ENCODE measurements around the gene PXN.
"Not testable (repeated sequence)": the region's sequence is repeated elsewhere in the genome, so short reads cannot be mapped to it uniquely, and the experiment has no call there.

PXN gene

DNA sequence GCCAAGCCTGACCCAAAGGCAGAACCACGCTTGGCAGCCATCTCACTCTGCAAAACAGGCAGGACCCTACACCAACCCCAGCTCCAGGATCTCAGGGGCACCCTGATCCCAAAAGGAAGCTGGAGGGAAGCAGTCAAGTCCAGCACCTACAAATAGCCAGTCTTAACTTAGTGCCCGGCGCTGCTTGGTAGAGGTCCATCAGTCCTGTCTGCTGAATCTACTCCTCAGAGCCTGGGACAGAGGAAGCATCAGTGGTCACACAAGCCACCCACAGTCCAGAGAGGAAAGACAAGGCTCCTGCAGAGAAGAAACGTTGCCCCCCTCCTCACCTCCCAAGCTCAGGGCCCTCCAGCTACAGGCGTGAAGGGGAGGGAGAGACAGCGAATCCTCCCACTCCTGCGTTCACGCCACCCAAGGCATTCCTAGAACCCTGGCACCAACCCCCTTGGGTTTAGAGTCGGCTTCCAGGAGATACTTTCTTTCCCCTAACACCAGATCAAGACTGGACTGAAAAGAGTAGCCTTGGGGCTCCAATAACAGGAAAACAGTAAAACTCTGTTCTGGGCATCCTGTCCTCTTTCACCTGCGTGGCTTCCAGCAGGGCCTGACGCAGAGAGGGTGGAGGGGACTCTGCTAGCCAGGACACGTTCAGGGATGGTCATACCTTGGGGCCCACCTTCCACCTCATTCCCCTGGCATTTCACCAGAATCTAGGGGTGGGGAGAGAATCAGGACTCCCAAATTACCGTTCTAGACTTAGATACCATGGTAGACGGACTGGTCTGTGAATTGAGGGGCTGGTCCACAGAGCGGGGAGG lies 1.2 kb downstream of the PXN start:
- DNase-seq, result no peak
- in situ Hi-C loops (cut with HindIII; ENCODE audit: low pct_ligation_motif_present, low pct_unique_long_range_greater_than_20kb, low sequenced_read_pairs), result loop anchor here (10.0 kb wide), 1 partner anchor 59 kb away; the partner anchor contains the start of gene RPLP0

DNA sequence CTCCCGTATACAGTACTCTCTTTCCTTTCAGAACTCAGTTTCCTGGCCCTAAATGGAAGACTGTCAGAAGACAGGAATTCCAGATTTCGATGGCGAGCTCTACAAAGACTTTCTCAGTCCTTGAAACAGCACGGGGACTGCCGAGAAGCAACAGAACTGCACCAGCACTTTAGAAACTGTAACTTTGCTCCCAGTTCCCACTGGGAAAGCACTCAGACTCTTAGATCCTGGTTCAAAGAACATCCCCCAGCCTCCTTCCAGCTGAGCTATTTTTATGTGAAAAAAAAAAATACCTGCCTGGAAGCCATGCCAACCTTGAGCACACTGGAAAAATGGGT lies 1.8 kb downstream of the PXN start:
- in situ Hi-C loops (cut with HindIII; ENCODE audit: low pct_ligation_motif_present, low pct_unique_long_range_greater_than_20kb, low sequenced_read_pairs), result loop anchor here (10.0 kb wide), 1 partner anchor 59 kb away; the partner anchor contains the start of gene RPLP0
- DNase-seq, result no peak

DNA sequence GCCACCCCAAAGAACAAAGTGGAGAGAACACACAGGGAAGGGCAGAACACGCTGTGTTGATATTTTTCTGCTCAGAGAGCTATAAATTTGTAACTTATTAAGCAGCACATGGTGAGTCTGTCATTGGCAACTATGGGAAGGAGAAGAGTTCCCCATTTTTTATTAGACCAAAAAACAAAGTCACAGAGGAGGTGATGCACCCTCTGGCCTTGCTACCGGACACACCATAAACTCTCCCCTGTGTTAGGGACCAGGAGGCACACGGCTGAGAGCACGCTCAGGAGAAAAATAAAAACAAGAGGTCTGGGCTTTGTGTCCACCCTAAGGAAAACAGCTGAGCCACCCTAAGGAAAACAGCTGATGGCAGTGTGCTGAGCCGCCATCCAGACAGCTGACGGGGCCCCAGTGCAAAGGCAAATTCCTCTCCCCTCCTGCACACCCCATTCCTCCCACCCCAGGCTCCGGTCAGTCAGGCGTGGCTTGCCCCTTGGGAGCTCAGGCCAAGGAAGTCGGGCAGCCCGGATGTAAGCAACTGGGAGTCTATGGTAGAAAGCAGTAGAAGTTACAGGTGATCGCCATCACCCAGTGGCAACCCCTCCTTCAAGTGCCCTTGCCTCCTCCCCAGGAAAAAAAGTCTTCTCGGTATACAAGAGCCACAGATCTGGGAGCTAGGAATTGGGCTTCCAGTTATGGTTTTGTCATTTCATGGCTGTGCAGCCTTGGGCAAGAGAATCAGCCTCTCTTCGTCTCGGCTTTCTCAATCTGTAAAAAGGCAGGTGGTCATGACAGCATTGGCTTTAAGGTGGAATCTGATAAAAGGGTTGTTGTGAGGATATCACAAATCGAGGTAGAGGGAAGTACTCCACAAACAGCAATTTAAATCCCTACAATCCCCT lies 2.4 kb downstream of the PXN start:
- in situ Hi-C loops (cut with HindIII; ENCODE audit: low pct_ligation_motif_present, low pct_unique_long_range_greater_than_20kb, low sequenced_read_pairs), result loop anchor here (10.0 kb wide), 1 partner anchor 58 kb away; the partner anchor contains the start of gene RPLP0
- peak; percentile 46 for DNase-seq

DNA sequence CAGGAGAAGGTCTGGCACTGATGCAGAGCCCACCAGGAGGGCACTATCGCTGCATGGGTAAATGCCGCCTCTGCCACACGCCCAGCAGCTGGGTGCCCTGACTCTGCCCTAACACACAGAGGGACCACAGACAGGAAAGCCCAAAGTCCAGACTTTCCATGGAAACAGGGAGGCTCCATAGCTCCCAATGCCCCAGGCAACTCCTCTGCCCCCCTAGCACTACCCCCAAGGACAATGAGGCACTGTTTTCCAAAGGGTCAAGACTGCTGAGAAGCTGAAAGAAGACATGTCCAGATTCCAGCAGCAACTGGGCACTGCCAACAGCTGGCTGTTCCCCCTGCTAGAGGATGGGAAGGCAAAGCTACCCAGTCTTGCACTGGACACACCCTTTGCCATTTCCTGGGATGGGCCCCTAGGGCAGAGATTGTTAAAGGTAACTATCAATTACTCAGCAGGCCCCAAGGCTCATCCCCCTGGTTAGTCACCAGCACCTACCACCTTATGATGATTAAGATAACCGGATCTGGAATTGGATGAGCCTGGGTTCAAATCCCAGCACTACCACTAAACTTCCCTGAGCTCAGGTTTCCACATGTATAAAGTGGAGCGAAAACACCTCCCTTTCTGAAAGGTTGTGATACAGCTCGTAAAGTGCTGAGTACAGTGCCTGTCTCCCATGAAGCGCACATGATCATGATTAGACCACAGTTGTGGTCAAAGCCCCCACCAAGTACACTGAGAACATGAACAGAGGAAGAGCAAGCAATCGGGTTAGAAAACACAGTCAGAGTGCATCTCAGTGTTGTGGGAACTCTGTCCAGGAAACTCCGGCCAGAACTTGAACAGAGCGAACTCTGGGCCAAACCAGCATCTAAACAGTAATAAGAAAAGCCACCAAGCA lies 3.3 kb downstream of the PXN start:
- DNase-seq, result no peak
- in situ Hi-C loops (cut with HindIII; ENCODE audit: low pct_ligation_motif_present, low pct_unique_long_range_greater_than_20kb, low sequenced_read_pairs), result loop anchor here (10.0 kb wide), 1 partner anchor 57 kb away; the partner anchor contains the start of gene RPLP0

DNA sequence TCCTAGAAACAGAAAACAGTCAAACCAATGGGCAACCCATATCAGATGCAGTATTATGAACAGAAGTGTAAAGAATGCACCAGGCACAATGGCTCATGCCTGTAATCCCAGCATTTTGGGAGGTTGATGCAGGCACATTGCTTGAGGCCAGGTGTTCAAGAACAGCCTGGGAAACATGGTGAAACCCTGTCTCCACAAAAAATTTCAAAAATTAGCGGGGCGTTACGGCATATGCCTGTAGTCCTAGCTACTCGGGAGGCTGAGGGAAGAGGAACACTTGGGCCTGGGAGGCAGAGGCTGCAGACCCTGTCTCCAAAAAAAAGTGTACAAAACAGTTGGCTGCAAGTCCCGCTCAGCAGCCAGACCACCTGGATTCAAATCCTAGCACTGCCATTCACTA lies 4.9 kb downstream of the PXN start:
- in situ Hi-C loops (cut with HindIII; ENCODE audit: low pct_ligation_motif_present, low pct_unique_long_range_greater_than_20kb, low sequenced_read_pairs), result loop anchor here (10.0 kb wide), 1 partner anchor 56 kb away; the partner anchor contains the start of gene RPLP0

DNA sequence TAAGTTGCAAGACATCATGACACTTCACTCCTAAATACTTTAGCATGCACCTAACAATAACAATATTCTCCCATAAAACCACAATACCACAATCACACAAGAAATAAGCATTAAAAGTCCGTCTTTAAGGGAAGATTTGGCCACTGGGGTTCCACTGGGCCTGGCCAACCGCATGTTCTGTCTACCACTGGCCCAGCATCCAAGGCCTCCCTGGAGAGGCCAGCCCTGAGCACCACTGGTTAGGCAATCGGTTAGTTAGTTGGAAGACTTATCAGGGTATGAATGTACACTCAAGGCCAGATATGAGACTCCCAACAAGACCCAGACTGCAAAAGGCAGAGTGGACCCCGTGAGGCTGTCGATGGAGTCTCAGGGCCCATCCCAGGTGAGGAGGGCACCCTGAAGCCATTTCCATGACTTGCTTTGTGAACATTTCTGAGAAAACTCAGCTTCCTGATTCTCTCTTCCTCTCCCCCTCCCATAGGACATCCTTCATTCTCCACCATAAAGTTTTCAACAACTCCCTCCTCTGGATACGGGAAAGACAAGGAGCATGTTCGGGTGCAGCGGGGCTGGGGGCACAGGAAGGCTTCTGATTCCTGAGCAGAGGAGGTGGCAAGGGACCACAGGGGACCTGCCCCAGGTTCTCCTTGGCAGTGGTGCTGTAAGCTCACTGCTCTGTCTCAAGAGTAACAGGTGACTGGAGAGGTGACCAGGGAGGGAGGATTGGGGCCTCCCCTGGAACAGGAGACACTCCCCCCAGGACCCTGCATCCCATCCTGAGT lies 5.9 kb downstream of the PXN start:
- in situ Hi-C loops (cut with HindIII; ENCODE audit: low pct_ligation_motif_present, low pct_unique_long_range_greater_than_20kb, low sequenced_read_pairs), result loop anchor here (10.0 kb wide), 1 partner anchor 55 kb away; the partner anchor contains the start of gene RPLP0
- no peak for DNase-seq

More for the DNA sequence above, 4.9 kb downstream of the PXN start:
- DNase-seq, result no peak

DNA sequence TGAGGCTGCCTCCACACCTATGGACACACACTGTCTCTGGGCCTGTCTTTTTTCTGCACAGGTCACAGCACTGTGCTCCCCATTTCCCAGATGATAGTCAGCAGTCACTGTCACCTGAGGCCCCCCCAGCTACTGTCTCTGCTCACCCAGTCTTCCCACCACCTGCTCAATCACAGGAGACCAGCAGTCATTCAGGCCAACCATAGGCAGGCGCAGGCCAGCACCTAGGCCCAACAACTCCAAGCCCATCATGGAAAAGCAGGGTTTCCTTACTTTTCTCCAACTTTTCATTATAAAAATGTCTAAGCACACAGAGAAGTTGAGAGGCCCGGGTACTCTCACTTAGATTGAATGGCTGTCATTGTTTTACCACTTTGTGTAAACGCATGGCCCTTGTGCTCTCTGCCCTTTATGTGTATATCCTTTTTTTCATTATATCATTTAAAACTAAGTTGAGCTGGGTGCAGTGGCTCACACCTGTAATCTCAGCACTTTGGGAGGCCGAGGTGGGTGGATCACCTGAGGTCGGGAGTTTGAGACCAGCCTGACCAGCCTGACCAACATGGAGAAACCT lies 7.1 kb downstream of the PXN start:
- DNase-seq, result no peak
- in situ Hi-C loops (cut with HindIII; ENCODE audit: low pct_ligation_motif_present, low pct_unique_long_range_greater_than_20kb, low sequenced_read_pairs), result no loop called here

DNA sequence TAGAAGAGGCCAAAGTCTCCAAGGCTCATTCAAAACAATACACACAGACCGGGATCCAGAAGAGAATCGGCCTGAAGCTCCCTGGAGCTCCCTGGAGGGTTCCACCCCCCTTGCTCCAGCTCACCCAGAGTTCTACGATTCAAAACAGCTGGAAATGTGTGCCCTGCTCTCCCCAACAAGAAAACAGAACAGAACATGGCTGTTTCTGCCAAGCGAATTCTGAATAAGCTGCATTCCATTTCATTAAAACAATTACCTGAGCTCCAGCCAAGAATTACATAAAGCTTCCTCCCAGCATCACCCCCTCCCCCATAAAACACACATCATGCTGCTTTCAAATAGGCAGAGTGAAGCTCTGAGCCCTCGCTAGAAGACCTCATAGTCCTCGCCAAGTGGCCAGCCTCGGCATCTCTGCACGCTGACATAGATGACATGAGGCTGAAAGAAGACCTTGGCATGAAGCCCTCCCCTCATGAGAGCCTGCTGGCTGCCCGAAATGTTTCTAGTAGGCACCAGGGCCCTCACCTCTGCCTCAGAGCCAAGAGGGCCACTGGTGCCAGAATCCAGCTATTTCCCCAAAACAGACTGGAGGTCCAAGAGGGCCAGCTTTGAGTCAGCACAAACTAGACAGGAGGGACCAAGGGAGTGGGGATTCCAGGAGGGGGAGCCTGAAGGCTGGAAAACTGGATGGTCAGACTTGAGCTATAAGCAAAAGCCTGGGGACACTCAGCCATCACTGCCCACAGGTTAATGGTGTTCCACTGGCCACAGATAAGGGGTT lies 8.3 kb downstream of the PXN start:
- DNase-seq, result no peak

DNA sequence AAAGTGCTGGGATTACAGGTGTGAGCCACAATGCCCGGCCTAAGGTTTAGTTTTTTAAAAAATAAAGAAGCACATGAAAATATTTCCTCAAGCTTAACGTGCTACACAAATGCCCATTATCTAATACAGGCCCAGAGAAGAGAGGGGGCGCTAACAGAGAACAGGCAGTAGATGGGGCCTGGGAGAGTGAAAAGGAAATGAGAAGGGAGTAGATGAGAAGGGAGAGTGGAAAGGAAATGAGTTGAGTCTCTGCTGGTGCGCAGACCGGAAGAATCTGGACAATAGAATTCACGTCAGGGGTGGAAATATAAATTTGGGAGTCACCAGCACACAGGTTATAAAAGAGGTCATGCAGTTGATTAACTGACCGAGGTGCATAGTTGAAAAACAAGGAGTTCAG lies 10.7 kb downstream of the PXN start:
- in situ Hi-C loops (cut with HindIII; ENCODE audit: low pct_ligation_motif_present, low pct_unique_long_range_greater_than_20kb, low sequenced_read_pairs), result no loop called here
- no peak for DNase-seq

More for the DNA sequence above, 8.3 kb downstream of the PXN start:
- in situ Hi-C loops (cut with HindIII; ENCODE audit: low pct_ligation_motif_present, low pct_unique_long_range_greater_than_20kb, low sequenced_read_pairs), result no loop called here

DNA sequence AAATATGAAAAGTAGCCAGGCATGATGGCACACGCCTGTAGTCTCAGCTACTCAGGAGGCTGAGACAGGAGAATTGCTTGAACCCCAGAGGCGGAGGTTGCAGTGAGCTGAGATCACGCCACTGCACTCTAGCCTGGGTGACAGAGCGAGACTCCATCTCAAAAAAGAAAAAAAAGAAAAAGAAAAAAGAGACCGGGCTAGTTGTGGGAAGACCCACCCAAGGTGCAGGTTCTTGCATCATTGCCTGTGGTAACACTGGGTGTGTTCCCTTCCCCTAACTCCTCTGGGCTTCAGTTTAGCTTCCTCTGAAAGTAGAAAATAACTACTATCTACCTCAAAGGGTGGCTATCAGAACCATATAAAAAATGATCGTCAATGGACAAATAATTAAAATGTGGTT lies 12.2 kb downstream of the PXN start:
- DNase-seq, result not testable (repeated sequence)

DNA sequence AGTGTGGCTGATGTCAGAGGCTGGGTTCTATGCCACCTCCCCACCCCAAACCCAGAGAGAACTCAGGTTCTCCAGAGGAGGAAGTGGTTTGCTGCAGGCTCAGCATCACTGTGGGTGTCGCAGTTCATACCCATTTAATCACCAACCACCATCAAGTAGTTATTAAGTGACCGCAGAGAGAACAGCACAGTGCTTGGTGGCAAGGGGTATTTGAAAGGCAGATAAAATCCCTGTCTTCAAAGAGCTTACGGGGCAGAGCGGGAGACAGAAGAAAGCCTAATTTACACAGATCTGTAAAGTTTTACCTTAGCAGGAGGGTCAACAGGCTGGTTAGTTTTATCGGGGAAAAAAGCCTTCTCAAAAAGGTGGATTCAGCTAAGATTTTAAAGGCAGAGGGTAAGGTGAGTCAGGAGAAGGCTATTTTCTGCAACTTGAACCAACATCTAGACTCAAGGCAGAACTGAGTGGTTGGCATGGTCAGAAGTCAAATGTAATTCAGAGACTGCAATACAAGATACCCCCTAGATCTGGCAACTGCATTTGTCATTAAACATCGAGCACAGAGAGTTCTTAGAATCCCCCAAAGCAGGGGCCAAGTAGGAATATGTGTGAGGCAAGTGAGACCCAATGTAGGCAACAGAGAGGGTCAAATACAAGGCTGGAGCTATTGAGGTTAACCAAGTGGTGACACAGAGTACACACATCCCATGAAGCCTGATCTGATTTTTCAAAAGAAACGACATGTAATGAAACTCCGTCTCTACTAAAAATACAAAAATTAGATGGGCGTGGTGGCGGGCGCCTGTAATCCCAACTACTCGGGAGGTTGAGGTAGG lies 13.2 kb downstream of the PXN start:
- DNase-seq, result no peak
- in situ Hi-C loops (cut with HindIII; ENCODE audit: low pct_ligation_motif_present, low pct_unique_long_range_greater_than_20kb, low sequenced_read_pairs), result no loop called here

More for the DNA sequence above, 12.2 kb downstream of the PXN start:
- in situ Hi-C loops (cut with HindIII; ENCODE audit: low pct_ligation_motif_present, low pct_unique_long_range_greater_than_20kb, low sequenced_read_pairs), result not testable (repeated sequence)

DNA sequence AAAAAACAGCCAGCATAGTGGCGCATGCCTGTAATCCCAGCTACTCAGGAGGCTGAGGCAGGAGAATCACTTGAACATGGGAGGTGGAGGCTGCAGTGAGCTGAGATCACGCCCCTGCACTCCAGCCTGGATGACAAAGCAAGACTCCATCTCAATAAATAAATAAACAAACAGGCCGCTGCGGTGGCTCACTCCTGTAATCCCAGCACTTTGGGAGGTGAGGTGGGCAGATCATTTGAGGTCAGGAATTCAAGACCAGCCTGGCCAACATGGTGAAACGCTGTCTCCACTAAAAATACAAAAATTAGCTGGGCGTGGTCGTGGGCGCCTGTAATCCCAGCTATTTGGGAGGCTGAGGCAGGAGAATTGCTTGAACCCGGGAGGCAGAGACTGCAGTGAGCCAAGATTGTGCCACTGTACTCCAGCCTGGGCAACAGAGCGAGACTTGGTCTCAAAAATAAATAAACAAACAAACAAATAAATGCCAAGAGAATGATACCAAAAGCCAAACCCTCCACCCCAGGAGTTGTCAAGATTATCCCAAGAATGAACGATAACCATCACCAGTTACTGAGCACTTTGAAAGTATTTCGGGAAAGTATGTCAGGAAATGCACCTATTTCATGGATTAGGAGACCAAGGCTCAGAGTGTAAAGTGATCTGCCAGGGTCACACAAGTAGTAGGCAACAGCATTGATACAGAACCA lies 14.0 kb downstream of the PXN start:
- DNase-seq; in situ Hi-C loops (cut with HindIII; ENCODE audit: low pct_ligation_motif_present, low pct_unique_long_range_greater_than_20kb, low sequenced_read_pairs): not testable (repeated sequence)

DNA sequence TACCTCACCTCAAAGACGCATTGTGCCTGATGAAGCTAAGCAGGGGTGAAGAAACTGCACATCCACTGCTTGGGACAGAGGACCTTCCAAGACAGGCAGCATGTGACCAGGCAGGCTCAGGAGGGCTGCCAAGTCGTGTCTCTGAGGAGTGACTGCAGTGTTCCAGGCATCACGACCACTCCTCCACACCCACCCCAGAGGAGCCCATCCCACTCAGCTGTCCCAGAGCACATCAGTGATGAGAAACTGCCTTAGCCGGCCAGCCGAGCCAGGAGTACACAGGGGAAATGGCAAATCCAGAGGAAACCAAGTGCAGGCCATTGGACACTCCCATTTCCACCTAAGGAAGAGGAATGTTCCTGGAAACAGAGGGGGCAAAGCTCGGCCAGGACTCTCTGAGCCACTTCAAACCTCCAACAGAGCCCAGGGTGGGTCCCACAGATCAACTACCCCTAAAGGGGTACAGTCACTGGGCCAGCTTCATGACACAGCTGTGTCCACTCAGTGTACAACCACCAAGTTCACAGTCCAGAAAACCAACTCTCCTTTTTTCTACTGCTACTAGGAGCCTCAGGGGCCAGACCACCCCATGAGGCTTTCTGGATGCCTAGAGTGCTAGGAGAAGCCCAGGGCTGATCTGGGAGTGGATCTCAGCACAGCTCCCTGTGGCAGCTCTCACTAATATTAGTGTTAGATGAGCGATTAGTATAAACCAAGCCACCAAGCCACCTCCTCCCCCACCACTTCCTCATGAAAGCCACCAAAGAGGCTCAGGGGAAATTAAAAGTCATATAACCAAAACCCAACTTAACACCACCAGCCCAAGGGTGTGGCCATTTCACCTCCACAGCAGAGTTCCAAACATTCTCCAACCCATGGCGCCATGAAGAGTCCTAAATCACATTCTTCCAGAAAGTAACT lies 15.4 kb downstream of the PXN start:
- in situ Hi-C loops (cut with HindIII; ENCODE audit: low pct_ligation_motif_present, low pct_unique_long_range_greater_than_20kb, low sequenced_read_pairs), result no loop called here
- no peak for DNase-seq

DNA sequence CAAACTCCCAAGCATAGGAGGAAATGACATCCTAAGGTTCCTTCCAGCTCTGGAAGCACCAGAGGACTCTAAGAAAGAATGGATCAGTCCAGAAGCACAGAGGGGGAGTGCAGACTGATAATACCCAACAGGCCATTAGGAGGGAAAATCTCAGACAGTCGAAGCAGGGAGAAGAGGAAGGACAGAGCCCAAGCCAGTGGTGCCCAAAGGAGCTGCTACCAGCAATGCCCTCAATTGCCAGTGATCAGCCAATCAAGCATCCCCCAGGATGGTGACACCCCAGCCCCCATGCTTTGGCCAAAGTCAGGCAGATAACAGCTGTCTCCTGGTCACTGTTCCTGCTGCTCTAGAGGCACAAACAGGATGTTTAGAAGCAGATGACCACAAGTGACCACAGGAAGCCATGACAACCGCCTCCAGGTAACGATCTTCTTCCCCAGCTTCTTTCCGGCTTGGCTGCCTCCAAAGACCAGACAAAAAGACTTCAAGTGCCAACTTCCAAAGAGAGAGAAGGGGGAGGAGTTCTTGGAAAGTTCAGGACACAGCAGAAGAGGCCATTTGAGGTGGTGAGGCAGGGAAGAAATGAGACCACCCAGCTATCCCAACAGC lies 16.2 kb downstream of the PXN start:
- DNase-seq, result no peak
- in situ Hi-C loops (cut with HindIII; ENCODE audit: low pct_ligation_motif_present, low pct_unique_long_range_greater_than_20kb, low sequenced_read_pairs), result no loop called here

Data from ACHN (cell line).